ENCODE data around the gene RBM24. TPM values are rescaled to one million over a fixed set of nuclear protein-coding genes. Genes with fewer than 3 reads are reported as not detected.

RBM24 gene
- total and polyA plus RNA-seq, 10 of the 15 experiments (the other 5 are each of a cell fraction or from before 2014, with no cell fraction given): 0.08 to 0.09 (median 0.09) TPM; not detected in 7

DNA sequence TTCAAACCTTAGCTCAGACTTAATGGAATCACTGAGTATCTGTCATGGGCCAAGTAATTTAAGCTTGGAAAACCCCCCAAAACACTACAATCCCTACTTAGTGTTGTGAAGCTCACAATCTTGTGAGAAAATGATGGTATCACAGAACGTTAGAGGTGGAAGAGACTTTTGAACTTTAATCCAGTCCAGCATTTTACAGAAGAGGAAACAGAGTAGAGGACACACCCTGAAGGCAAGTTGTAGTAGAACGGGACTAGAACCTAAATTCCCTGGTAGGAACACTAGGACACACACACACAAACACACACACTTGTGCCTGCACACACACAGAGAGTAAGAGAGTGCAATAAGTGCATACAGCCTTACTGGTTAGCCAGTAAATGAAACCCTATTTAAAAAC, 62.1 kb downstream of the RBM24 start:
- H3K9me3 ChIP-seq (replicated peaks; ENCODE audit: control insufficient read depth, insufficient read depth, low read length): no peaks in the 10 kb centered on the region
- H3K36me3 ChIP-seq (ENCODE audit: control insufficient read depth in 2 of 2, insufficient read depth in 2 of 2, low read length in 1 of 2): no peaks in the 10 kb centered on the region
- RAD21 ChIA-PET (ENCODE audit: unreplicated experiment): no interaction called here

More for the DNA sequence above, 62.1 kb downstream of the RBM24 start:
- Histone ChIP-seq H3K79me2 (ENCODE audit: control insufficient read depth, insufficient read depth, low read length) (no peaks in the 10 kb centered on the region), H2AFZ (ENCODE audit: control insufficient read depth, low read depth, low read length) (no peak overlapping the region), H3K27me3 (replicated peaks in 1 of 2; ENCODE audit: control insufficient read depth in 2 of 2, insufficient read depth in 2 of 2, low read length in 1 of 2) (no peaks in the 10 kb centered on the region), H3K27ac (ENCODE audit: control insufficient read depth, insufficient read depth) (no peak overlapping the region), H3K9ac (ENCODE audit: control insufficient read depth, insufficient read depth, low read length) (no peak overlapping the region), H3K4me1 (ENCODE audit: control insufficient read depth, insufficient read depth, low read length) (no peaks in the 10 kb centered on the region), H3K4me2 (ENCODE audit: control insufficient read depth, insufficient read depth) (no peak overlapping the region), H3K4me3 (no peak overlapping the region), H4K20me1 (ENCODE audit: control insufficient read depth, insufficient read depth) (no peaks in the 10 kb centered on the region)
- WGBS (ENCODE audit: insufficient coverage, insufficient replicate concordance, low lambda C conversion rate, missing lambda C conversion rate): 0% methylated on average over 2 of the region's 2 CpGs
- TF ChIP-seq ZZZ3 (IDR thresholded peaks at IDR 0.05; ENCODE audit: control insufficient read depth, insufficient read length, low read depth): no peak
- TF ChIP-seq KAT2A (conservative IDR thresholded peaks at IDR 0.05; ENCODE audit: control insufficient read depth, low read depth, low read length): no peak
- no peak for TF ChIP-seq SIX5 (IDR thresholded peaks at IDR 0.05; ENCODE audit: low read depth, low read length, severe bottlenecking)
- no peak for TF ChIP-seq NR2C2 (IDR thresholded peaks at IDR 0.05; ENCODE audit: borderline replicate concordance, control insufficient read depth, insufficient read length, low read depth)
- TF ChIP-seq SRF (IDR thresholded peaks at IDR 0.05; ENCODE audit: low read depth in 2 of 2, low read length in 2 of 2): no peak
- TF ChIP-seq ZSCAN29 (IDR thresholded peaks at IDR 0.05): no peak
- no peak for TF ChIP-seq POLR2AphosphoS2 (IDR thresholded peaks at IDR 0.05; ENCODE audit: low read depth, low read length)
- TF ChIP-seq BCL11A (IDR thresholded peaks at IDR 0.05; ENCODE audit: low read depth, low read length): no peak
- TF ChIP-seq RAD51 (IDR thresholded peaks at IDR 0.05): no peak
- TF ChIP-seq, protein P1, sequence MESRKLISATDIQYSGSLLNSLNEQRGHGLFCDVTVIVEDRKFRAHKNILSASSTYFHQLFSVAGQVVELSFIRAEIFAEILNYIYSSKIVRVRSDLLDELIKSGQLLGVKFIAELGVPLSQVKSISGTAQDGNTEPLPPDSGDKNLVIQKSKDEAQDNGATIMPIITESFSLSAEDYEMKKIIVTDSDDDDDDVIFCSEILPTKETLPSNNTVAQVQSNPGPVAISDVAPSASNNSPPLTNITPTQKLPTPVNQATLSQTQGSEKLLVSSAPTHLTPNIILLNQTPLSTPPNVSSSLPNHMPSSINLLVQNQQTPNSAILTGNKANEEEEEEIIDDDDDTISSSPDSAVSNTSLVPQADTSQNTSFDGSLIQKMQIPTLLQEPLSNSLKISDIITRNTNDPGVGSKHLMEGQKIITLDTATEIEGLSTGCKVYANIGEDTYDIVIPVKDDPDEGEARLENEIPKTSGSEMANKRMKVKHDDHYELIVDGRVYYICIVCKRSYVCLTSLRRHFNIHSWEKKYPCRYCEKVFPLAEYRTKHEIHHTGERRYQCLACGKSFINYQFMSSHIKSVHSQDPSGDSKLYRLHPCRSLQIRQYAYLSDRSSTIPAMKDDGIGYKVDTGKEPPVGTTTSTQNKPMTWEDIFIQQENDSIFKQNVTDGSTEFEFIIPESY (IDR thresholded peaks at IDR 0.05): no peak
- no peak for TF ChIP-seq MYC (IDR thresholded peaks at IDR 0.05; ENCODE audit: insufficient read depth, insufficient read length, insufficient replicate concordance, low read length, severe bottlenecking)
- no peak for TF ChIP-seq SP1 (IDR thresholded peaks at IDR 0.05; ENCODE audit: low read depth, low read length)
- ChIA-PET CTCF (interaction anchor here (0.6 to 0.9 kb wide), 2 partner anchors 11 to 30 kb away, joined by 3 read pairs; no protein-coding TSS in a partner anchor), SMC1A (ENCODE audit: uncharacterized antibody, unreplicated experiment) (interaction anchor here (1.0 kb wide), 1 partner anchor 26 kb away, joined by 3 read pairs; no protein-coding TSS in a partner anchor), POLR2A (no interaction called here)
- in situ Hi-C loops (cut with MboI) (no loop called here), intact Hi-C loops (cut with micrococcal nuclease; ENCODE audit: unreplicated experiment) (no loop called here)
- ATAC-seq (no peak), DNase-seq (ENCODE audit: low read depth, low spot score) (no peak), FAIRE-seq (no peak)
- no TSS peak for BruUV-seq (replicated peaks)

Other genes with a start within 250 kb of the RBM24 start
- gene STMND1, start 179.3 kb upstream of the RBM24 start, total RNA-seq (2014; rRNA removed): not detected in 2 replicates
- not detected in 2 replicates for gene STMND1, start 179.3 kb upstream of the RBM24 start, total RNA-seq (2014; rRNA removed; fragmentation: Illumina TruSeq; extraction: Trizol)
- gene STMND1, start 179.3 kb upstream of the RBM24 start, total RNA-seq (2021): not detected in 2 replicates
- gene STMND1, start 179.3 kb upstream of the RBM24 start, polyA plus RNA-seq (2011; rRNA removed): not detected in 2 replicates
- not detected in 2 replicates for gene STMND1, start 179.3 kb upstream of the RBM24 start, polyA plus RNA-seq (2014; fragmentation: Illumina TruSeq; extraction: Trizol)
- gene STMND1, start 179.3 kb upstream of the RBM24 start, polyA plus RNA-seq (2014; fragmentation: Nextera tagmentation; extraction: Ambion mirVana): not detected
- gene STMND1, start 179.3 kb upstream of the RBM24 start, polyA plus RNA-seq (2014; rRNA removed): not detected in 2 replicates
- under 1 TPM in 1 of 2 experiments, not detected in 1; 0.15 TPM for gene STMND1, start 179.3 kb upstream of the RBM24 start, polyA plus RNA-seq (2016; fragmentation: Nextera tagmentation; extraction: Ambion mirVana)
- gene CAP2, start 112.2 kb downstream of the RBM24 start, total RNA-seq (2014; rRNA removed): not detected in 2 replicates
- gene CAP2, start 112.2 kb downstream of the RBM24 start, total RNA-seq (2014; rRNA removed; fragmentation: Illumina TruSeq; extraction: Trizol): not detected in 2 replicates
- 0.15 TPM in 1 of 2 replicates, not detected in the other for gene CAP2, start 112.2 kb downstream of the RBM24 start, total RNA-seq (2021)
- 2.0 and 3.0 TPM in 2 replicates for gene CAP2, start 112.2 kb downstream of the RBM24 start, polyA plus RNA-seq (2011; rRNA removed)
- not detected in 2 replicates for gene CAP2, start 112.2 kb downstream of the RBM24 start, polyA plus RNA-seq (2014; fragmentation: Illumina TruSeq; extraction: Trizol)
- gene CAP2, start 112.2 kb downstream of the RBM24 start, polyA plus RNA-seq (2014; fragmentation: Nextera tagmentation; extraction: Ambion mirVana): not detected
- not detected in 2 replicates for gene CAP2, start 112.2 kb downstream of the RBM24 start, polyA plus RNA-seq (2014; rRNA removed)
- under 1 TPM in 1 of 2 experiments, not detected in 1; 0.10 TPM for gene CAP2, start 112.2 kb downstream of the RBM24 start, polyA plus RNA-seq (2016; fragmentation: Nextera tagmentation; extraction: Ambion mirVana)

All from GM12878 (cell line).